Stomach (tissue), 9 donors: ENCODE measurements around the gene SOS1. TPM values are rescaled to one million over a fixed set of nuclear protein-coding genes. Genes with fewer than 3 reads are reported as not detected.

ENCODE experiments used
- DNase-seq, 2 donors: peaks; one replicate each; pipeline versions ENCODE4 v3.0.0 to v3.0.0-alpha.2; 2013 to 2019
- H3K27ac ChIP-seq, 5 donors: fragments of 200-600 bp in 4 of 5; sonication (generic) in 4 of 5; one replicate each; pipeline ENCODE4 v1.5.1; 2013 to 2019; ENCODE audit warnings: mild to moderate bottlenecking in 1 of 5, moderate library complexity in 1 of 5
- H3K27me3 ChIP-seq, 3 donors: fragments of 200-600 bp; sonication (generic); one replicate each; pipeline ENCODE4 v1.5.1; 2017 to 2019; ENCODE audit warnings: mixed run types in 1 of 3
- H3K36me3 ChIP-seq, 4 donors: fragments of 200-600 bp; sonication (generic); 1 replicate in 3 of 4; 2 replicates in 1 of 4; pipeline ENCODE4 v1.5.1; 2016 to 2019
- H3K4me1 ChIP-seq, 4 donors: fragments of 200-600 bp; sonication (generic); one replicate each; pipeline ENCODE4 v1.5.1; 2016 to 2019
- H3K4me3 ChIP-seq, 4 donors: fragments of 200-600 bp; sonication (generic) in 3 of 4; one replicate each; pipeline ENCODE4 v1.5.1; 2016 to 2019; ENCODE audit warnings: mild to moderate bottlenecking in 1 of 4
- H3K9me3 ChIP-seq, 4 donors: fragments of 200-600 bp; sonication (generic); one replicate each; pipeline ENCODE4 v1.5.1; 2016 to 2019
- CTCF ChIP-seq, 7 experiments: fragments of 450-650 bp in 4 of 7; fragments of 200-600 bp in 3 of 7; sonication (generic) in 3 of 7; IDR thresholded peaks; one replicate each; pipeline ENCODE4 v1.5.1; 2016 to 2019; ENCODE audit warnings: antibody characterized with exemption in 7 of 7, control low read depth in 2 of 7, mild to moderate bottlenecking in 1 of 7
- EP300 ChIP-seq: sonication (generic); formaldehyde crosslinking; IDR thresholded peaks from one replicate; pipeline ENCODE4 v1.6.1; 2017; ENCODE audit warnings: antibody characterized with exemption
- POLR2A ChIP-seq, 4 donors: fragments of 450-650 bp; IDR thresholded peaks; one replicate each; pipeline ENCODE4 v1.6.1; 2016; ENCODE audit warnings: antibody characterized with exemption in 4 of 4, control low read depth in 2 of 4, mild to moderate bottlenecking in 1 of 4, moderate library complexity in 1 of 4
- POLR2AphosphoS5 ChIP-seq, 3 donors: sonication (generic); formaldehyde crosslinking; IDR thresholded peaks; one replicate each; pipeline ENCODE4 v1.6.1; 2016; ENCODE audit warnings: antibody characterized with exemption in 3 of 3
- WGBS, 5 donors: extraction: QIAGEN DNeasy Blood & Tissue Kit in 3 of 5; methylation state at CpG; one replicate each; pipeline versions ENCODE4 v1.1.5 to v1.1.7; 2013 to 2018; 5-methylcytosine and 5-hydroxymethylcytosine counted together
- intact Hi-C: fragments of 100-400 bp; cut with DNase I; formaldehyde crosslinking; loops from one replicate; pipeline ENCODE4 v1.15.1; 2023; ENCODE audit warnings: low total_unique reads
- polyA plus RNA-seq, 3 donors: library from polyadenylated mRNA; stranded (reverse); fragments of 200-250 nt; gene quantifications; one replicate each; pipeline ENCODE4 v1.2.3, GENCODE V29; 2013
- total RNA-seq, 5 donors: library from RNA; depleted of rRNA; stranded (reverse); fragments of >200 nt; gene quantifications; one replicate each; pipeline versions ENCODE4 v1.1.0 to v1.2.3, GENCODE V29; 2014 to 2016
- donor health status: healthy with polysubstance abuse.
- donor health status: Bipolar disorder and iron deficiency.
- donor health status: healthy.

Gene SOS1
- total and polyA plus RNA-seq, 8 donors = 4.5 to 46.4 (median 19.2) TPM

- no peaks in the 10 kb centered on the region for H3K36me3 ChIP-seq
- 56 to 78% (median 66%) methylated on average over 1 of the region's 1 CpG for WGBS, 5 donors
- no peaks in the 10 kb centered on the region for H3K9me3 ChIP-seq
- peak overlapping the region in 2 of 5 donors; percentile 44 to 64 for H3K27ac ChIP-seq
- intact Hi-C loops = loop anchor here (10.0 kb wide), 1 partner anchor 96 kb away; no protein-coding TSS in a partner anchor
- TF ChIP-seq POLR2A (IDR thresholded peaks at IDR 0.05) (no peak), POLR2AphosphoS5 (IDR thresholded peaks at IDR 0.05) (no peak), EP300 (no peak)
- peak in 1 of 2 donors; percentile 48 for DNase-seq
- peaks cover 0 to 27% (median 10%) of the 10 kb centered on the region in 4 donors for H3K4me1 ChIP-seq
- H3K27me3 ChIP-seq = no peaks in the 10 kb centered on the region
- no peak overlapping the region for H3K4me3 ChIP-seq
Measured at GRCh38 chr2:39128919-39129391, 8.1 kb upstream of the SOS1 start.

GRCh38 chr2:39127973-39128372, 7.1 kb upstream of the SOS1 start:
- Histone ChIP-seq H3K36me3 (no peaks in the 10 kb centered on the region), H3K27ac (peak overlapping the region in 3 of 5 donors; percentile 1 to 64 (median 16)), H3K4me1 (peaks cover 5 to 35% (median 18%) of the 10 kb centered on the region in 4 donors), H3K4me3 (no peak overlapping the region), H3K27me3 (no peaks in the 10 kb centered on the region), H3K9me3 (no peaks in the 10 kb centered on the region)
- TF ChIP-seq POLR2AphosphoS5 (IDR thresholded peaks at IDR 0.05) (no peak), EP300 (no peak), POLR2A (IDR thresholded peaks at IDR 0.05) (no peak), CTCF (IDR thresholded peaks at IDR 0.05) (no peak)
- 31 to 63% (median 48%) methylated on average over 1 of the region's 1 CpG for WGBS, 5 donors
- DNase-seq = no peak
- intact Hi-C loops = loop anchor here (10.0 kb wide), 1 partner anchor 97 kb away; no protein-coding TSS in a partner anchor

GRCh38 chr2:39124746-39125057, 3.9 kb upstream of the SOS1 start:
- intact Hi-C loops = loop anchor here (10.0 kb wide), 1 partner anchor 100 kb away; no protein-coding TSS in a partner anchor
- H3K36me3 ChIP-seq = no peaks in the 10 kb centered on the region
- WGBS, 5 donors = 0 to 1% (median 1%) methylated on average over 10 of the region's 10 CpGs
- H3K27ac ChIP-seq = peak overlapping the region; percentile 95 to 98 (median 97)
- no peaks in the 10 kb centered on the region for H3K9me3 ChIP-seq
- no peaks in the 10 kb centered on the region for H3K27me3 ChIP-seq
- no peak for DNase-seq
- TF ChIP-seq POLR2AphosphoS5 (IDR thresholded peaks at IDR 0.05) (no peak), CTCF (IDR thresholded peaks at IDR 0.05) (no peak), POLR2A (IDR thresholded peaks at IDR 0.05) (no peak), EP300 (no peak)
- peak overlapping the region; percentile 59 to 75 (median 70) for H3K4me3 ChIP-seq
- H3K4me1 ChIP-seq = peaks cover 22 to 53% (median 36%) of the 10 kb centered on the region in 4 donors

- peaks cover 22 to 55% (median 38%) of the 10 kb centered on the region in 4 donors for H3K4me1 ChIP-seq
- peak in 4 of 7 experiments; percentile 26 to 66 (median 35) for TF ChIP-seq CTCF (IDR thresholded peaks at IDR 0.05)
- TF ChIP-seq POLR2A (IDR thresholded peaks at IDR 0.05) = peak in 1 of 4 donors; percentile 68
- TF ChIP-seq EP300 = no peak
- peak; percentile 91 to 98 (median 97) for TF ChIP-seq POLR2AphosphoS5 (IDR thresholded peaks at IDR 0.05)
- H3K4me3 ChIP-seq = peak overlapping the region; percentile 59 to 75 (median 70)
- 0 to 1% (median 0%) methylated on average over 50 to 58 of the region's 58 CpGs for WGBS, 5 donors
- peak; percentile 97 to 99 for DNase-seq
- H3K36me3 ChIP-seq = no peaks in the 10 kb centered on the region
- H3K27ac ChIP-seq = peak overlapping the region; percentile 95 to 98 (median 97)
- H3K9me3 ChIP-seq = no peaks in the 10 kb centered on the region
- intact Hi-C loops = loop anchor here (10.0 kb wide), 1 partner anchor 101 kb away; no protein-coding TSS in a partner anchor
- no peaks in the 10 kb centered on the region for H3K27me3 ChIP-seq
Measured at GRCh38 chr2:39124000-39124745, 3.3 kb upstream of the SOS1 start.
